ENCODE results near the gene SERINC3. TPM values are rescaled to one million over a fixed set of nuclear protein-coding genes. Genes with fewer than 3 reads are reported as not detected.

SERINC3 gene
- total RNA-seq, 2 donors from 2014 or later = 75.6 to 91.3 TPM

- no peak for TF ChIP-seq CTCF (conservative IDR thresholded peaks at IDR 0.05)
- no peaks in the 10 kb centered on the region for H3K36me3 Mint-ChIP-seq (ENCODE audit: low read depth)
- Histone ChIP-seq H3K27me3 (ENCODE audit: control insufficient read depth, insufficient read depth, low read length, poor library complexity, severe bottlenecking) (no peaks in the 10 kb centered on the region), H3K9ac (ENCODE audit: extremely low read depth, low read length, poor library complexity, severe bottlenecking) (no peak overlapping the region), H3K4me1 (ENCODE audit: control insufficient read depth, insufficient read depth, low read length) (no peaks in the 10 kb centered on the region), H3K4me3 (ENCODE audit: low read length) (no peak overlapping the region), H3K36me3 (ENCODE audit: control insufficient read depth, insufficient read depth, low read length) (no peaks in the 10 kb centered on the region), H3K27ac (ENCODE audit: low read depth, low read length) (no peak overlapping the region), H3K9me3 (ENCODE audit: control insufficient read depth, low read length) (no peaks in the 10 kb centered on the region)
- no peaks in the 10 kb centered on the region for H3K4me1 Mint-ChIP-seq
- no peak overlapping the region for H3K4me3 Mint-ChIP-seq
- no peak for DNase-seq
- H3K27me3 Mint-ChIP-seq (ENCODE audit: insufficient read depth) = no peaks in the 10 kb centered on the region
- no peak overlapping the region for H3K27ac Mint-ChIP-seq
- WGBS, 2 experiments (ENCODE audit: insufficient coverage in 1 of 2, insufficient read length in 1 of 2) = 87 to 91% methylated on average over 4 to 6 of the region's 6 CpGs
- H3K9me3 Mint-ChIP-seq = no peaks in the 10 kb centered on the region
These were observed 60.6 kb downstream of the SERINC3 start for GRCh38 chr20:44461142-44461802.

- DNase-seq = no peak
- H3K9me3 Mint-ChIP-seq = no peaks in the 10 kb centered on the region
These were observed 61.1 kb downstream of the SERINC3 start for GRCh38 chr20:44460795-44461141.

GRCh38 chr20:44459271-44459670 lies 62.6 kb downstream of the SERINC3 start:
- H3K9me3 ChIP-seq (ENCODE audit: control insufficient read depth, low read length) = no peaks in the 10 kb centered on the region
- 100% methylated on average over 1 of the region's 2 CpGs; no CpG with 5 or more reads in 1 of the 2 experiments for WGBS, 2 experiments (ENCODE audit: insufficient coverage in 1 of 2, insufficient read length in 1 of 2)
- Mint-ChIP-seq H3K27ac (no peak overlapping the region), H3K4me3 (no peak overlapping the region), H3K9me3 (no peaks in the 10 kb centered on the region), H3K27me3 (ENCODE audit: insufficient read depth) (no peaks in the 10 kb centered on the region), H3K36me3 (ENCODE audit: low read depth) (no peaks in the 10 kb centered on the region), H3K4me1 (no peaks in the 10 kb centered on the region)
- H3K27me3 ChIP-seq (ENCODE audit: control insufficient read depth, insufficient read depth, low read length, poor library complexity, severe bottlenecking) = no peaks in the 10 kb centered on the region
- H3K4me3 ChIP-seq (ENCODE audit: low read length) = no peak overlapping the region
- no peaks in the 10 kb centered on the region for H3K36me3 ChIP-seq (ENCODE audit: control insufficient read depth, insufficient read depth, low read length)
- no peak for TF ChIP-seq CTCF (conservative IDR thresholded peaks at IDR 0.05)
- DNase-seq = no peak
- no peaks in the 10 kb centered on the region for H3K4me1 ChIP-seq (ENCODE audit: control insufficient read depth, insufficient read depth, low read length)
- no peak overlapping the region for H3K9ac ChIP-seq (ENCODE audit: extremely low read depth, low read length, poor library complexity, severe bottlenecking)
- no peak overlapping the region for H3K27ac ChIP-seq (ENCODE audit: low read depth, low read length)

More at GRCh38 chr20:44460795-44461141, 61.1 kb downstream of the SERINC3 start:
- Histone ChIP-seq H3K9ac (ENCODE audit: extremely low read depth, low read length, poor library complexity, severe bottlenecking) (no peak overlapping the region), H3K4me1 (ENCODE audit: control insufficient read depth, insufficient read depth, low read length) (no peaks in the 10 kb centered on the region), H3K4me3 (ENCODE audit: low read length) (no peak overlapping the region), H3K36me3 (ENCODE audit: control insufficient read depth, insufficient read depth, low read length) (no peaks in the 10 kb centered on the region), H3K27me3 (ENCODE audit: control insufficient read depth, insufficient read depth, low read length, poor library complexity, severe bottlenecking) (no peaks in the 10 kb centered on the region), H3K27ac (ENCODE audit: low read depth, low read length) (no peak overlapping the region), H3K9me3 (ENCODE audit: control insufficient read depth, low read length) (no peaks in the 10 kb centered on the region)
- H3K27ac Mint-ChIP-seq = no peak overlapping the region
- WGBS, 2 experiments (ENCODE audit: insufficient coverage in 1 of 2, insufficient read length in 1 of 2) = 49 to 59% methylated on average over 3 of the region's 3 CpGs
- H3K4me1 Mint-ChIP-seq = no peaks in the 10 kb centered on the region
- H3K36me3 Mint-ChIP-seq (ENCODE audit: low read depth) = no peaks in the 10 kb centered on the region
- peak; percentile 67 for TF ChIP-seq CTCF (conservative IDR thresholded peaks at IDR 0.05)
- no peak overlapping the region for H3K4me3 Mint-ChIP-seq
- no peaks in the 10 kb centered on the region for H3K27me3 Mint-ChIP-seq (ENCODE audit: insufficient read depth)
